ENCODE data around the gene SNCAIP.
A peak's percentile ranks its signal among the peaks of the same experiment; 100 is the strongest.
"Not testable (repeated sequence)": the region's sequence is repeated elsewhere in the genome, so short reads cannot be mapped to it uniquely, and the experiment has no call there.

SNCAIP gene

DNA sequence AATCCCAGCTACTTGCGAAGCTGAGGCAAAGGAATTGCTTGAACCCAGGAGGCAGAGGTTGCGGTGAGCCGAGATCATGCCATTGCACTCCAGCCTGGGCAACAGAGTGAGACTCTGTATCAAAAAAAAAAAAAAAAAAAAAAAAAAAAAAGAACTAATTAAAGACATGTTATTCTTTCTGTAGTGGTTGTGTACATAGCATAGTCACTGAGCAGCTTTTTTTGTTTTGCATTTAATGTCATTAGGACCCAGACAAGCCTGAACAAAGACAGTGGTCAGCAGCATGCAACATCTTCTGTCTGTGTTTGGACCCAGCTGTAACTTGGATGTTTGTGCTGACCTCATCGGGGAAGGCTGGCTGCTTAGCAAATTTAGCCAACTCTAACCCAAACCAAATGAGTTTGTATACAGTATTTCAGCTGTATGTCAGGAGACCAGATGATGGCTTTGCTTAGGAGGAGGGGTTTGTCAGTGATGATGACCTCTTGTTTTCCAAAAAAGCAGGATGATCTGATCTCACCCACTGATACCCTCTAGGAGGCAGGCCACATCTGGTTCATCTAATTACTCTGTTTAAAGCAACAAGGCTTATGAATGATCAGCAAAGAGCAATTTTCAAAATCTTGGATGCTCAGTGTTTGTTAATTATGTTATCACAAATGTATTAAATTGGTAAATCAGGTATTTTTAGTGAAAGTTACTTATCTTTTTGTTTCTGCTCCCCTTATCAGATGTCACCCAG, 39.5 kb downstream of the SNCAIP start:
- FAIRE-seq (no peak), DNase-seq (ENCODE audit: insufficient read length, low spot score) (no peak)
- TF ChIP-seq POU2F2 (IDR thresholded peaks at IDR 0.05; ENCODE audit: low read depth, low read length) (no peak), PAX5 (IDR thresholded peaks at IDR 0.05; ENCODE audit: insufficient read depth, low read length, severe bottlenecking) (no peak), TAF1 (IDR thresholded peaks at IDR 0.05; ENCODE audit: low read depth, low read length) (no peak), POLR2AphosphoS5 (IDR thresholded peaks at IDR 0.05; ENCODE audit: low read depth, low read length) (no peak), POLR2A (IDR thresholded peaks at IDR 0.05; ENCODE audit: low read depth, low read length) (no peak), SPI1 (IDR thresholded peaks at IDR 0.05; ENCODE audit: low read depth, low read length) (no peak)

DNA sequence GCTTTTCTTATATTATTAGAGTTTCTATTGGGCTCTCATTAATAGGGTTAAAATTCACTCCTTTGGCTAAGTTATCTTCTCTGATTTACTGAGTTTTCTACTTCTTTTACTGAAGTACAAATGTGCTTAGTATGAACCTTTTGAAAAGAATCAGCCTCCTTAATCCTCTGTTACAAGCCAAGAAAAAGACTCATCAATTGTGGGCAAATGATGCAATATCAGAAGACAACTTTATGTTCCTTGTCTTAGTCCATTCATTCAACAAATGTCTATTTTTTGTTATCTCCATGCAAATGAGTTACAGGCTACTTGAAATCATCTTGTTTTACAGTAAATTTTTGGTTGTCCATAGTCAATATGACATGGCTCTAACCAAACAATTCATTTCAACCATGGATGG, 40.3 kb downstream of the SNCAIP start:
- DNase-seq (ENCODE audit: insufficient read length, low spot score) (no peak), FAIRE-seq (no peak)
- TF ChIP-seq POLR2A (IDR thresholded peaks at IDR 0.05; ENCODE audit: low read depth, low read length) = no peak
- TF ChIP-seq POU2F2 (IDR thresholded peaks at IDR 0.05; ENCODE audit: low read depth, low read length) = no peak
- no peak for TF ChIP-seq POLR2AphosphoS5 (IDR thresholded peaks at IDR 0.05; ENCODE audit: low read depth, low read length)
- TF ChIP-seq PAX5 (IDR thresholded peaks at IDR 0.05; ENCODE audit: insufficient read depth, low read length, severe bottlenecking) = no peak
- TF ChIP-seq SPI1 (IDR thresholded peaks at IDR 0.05; ENCODE audit: low read depth, low read length) = no peak
- no peak for TF ChIP-seq TAF1 (IDR thresholded peaks at IDR 0.05; ENCODE audit: low read depth, low read length)

GRCh38 chr5:122353361-122353760, 41.3 kb downstream of the SNCAIP start:
- not testable (repeated sequence) for DNase-seq (ENCODE audit: insufficient read length, low spot score); FAIRE-seq

DNA sequence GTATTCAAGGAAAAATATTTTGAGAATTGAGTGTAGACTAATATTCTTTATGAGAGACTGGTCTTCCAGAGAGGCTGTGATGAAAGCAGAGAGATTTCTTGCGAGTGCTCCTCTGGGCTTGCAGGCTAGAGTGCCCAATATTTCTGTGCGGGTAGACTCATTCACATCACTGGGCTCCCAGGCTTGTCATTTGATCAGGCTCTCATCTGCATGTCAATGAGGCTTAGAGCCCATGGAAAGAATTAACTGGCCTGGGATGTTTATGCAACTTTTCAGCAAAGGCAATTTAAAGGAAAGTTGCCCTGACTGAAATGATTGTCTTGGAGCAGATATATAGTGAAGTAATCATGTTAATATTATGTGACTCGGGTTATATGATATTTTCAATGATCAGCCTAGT, 42.3 kb downstream of the SNCAIP start:
- TF ChIP-seq SPI1 (IDR thresholded peaks at IDR 0.05; ENCODE audit: low read depth, low read length) = no peak
- no peak for TF ChIP-seq POLR2A (IDR thresholded peaks at IDR 0.05; ENCODE audit: low read depth, low read length)
- TF ChIP-seq POU2F2 (IDR thresholded peaks at IDR 0.05; ENCODE audit: low read depth, low read length) = no peak
- TF ChIP-seq TAF1 (IDR thresholded peaks at IDR 0.05; ENCODE audit: low read depth, low read length) = no peak
- no peak for TF ChIP-seq POLR2AphosphoS5 (IDR thresholded peaks at IDR 0.05; ENCODE audit: low read depth, low read length)
- TF ChIP-seq PAX5 (IDR thresholded peaks at IDR 0.05; ENCODE audit: insufficient read depth, low read length, severe bottlenecking) = no peak
- no peak for FAIRE-seq
- DNase-seq (ENCODE audit: insufficient read length, low spot score) = no peak

DNA sequence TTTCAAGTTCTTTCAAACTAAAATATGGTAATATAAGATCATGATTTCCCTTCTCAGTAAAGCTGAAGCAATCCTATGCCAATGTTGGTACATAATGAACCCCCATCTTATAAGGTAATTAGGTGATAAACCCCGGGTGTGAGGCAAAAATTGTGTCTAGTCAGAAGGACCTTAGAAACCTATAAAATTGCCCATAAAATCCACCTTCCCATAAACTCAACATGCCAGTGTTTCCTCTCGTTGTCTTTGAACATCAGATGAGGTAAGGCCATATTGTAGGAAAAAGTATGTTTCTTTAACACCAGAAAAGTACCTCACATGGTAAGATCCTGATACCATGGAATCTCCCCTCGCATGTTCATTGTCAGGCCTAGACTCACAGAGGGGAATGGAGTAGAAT, 43.3 kb downstream of the SNCAIP start:
- no peak for DNase-seq (ENCODE audit: insufficient read length, low spot score)
- TF ChIP-seq POLR2AphosphoS5 (IDR thresholded peaks at IDR 0.05; ENCODE audit: low read depth, low read length) = no peak
- no peak for TF ChIP-seq PAX5 (IDR thresholded peaks at IDR 0.05; ENCODE audit: insufficient read depth, low read length, severe bottlenecking)
- TF ChIP-seq SPI1 (IDR thresholded peaks at IDR 0.05; ENCODE audit: low read depth, low read length) = no peak
- no peak for TF ChIP-seq TAF1 (IDR thresholded peaks at IDR 0.05; ENCODE audit: low read depth, low read length)
- no peak for TF ChIP-seq POU2F2 (IDR thresholded peaks at IDR 0.05; ENCODE audit: low read depth, low read length)
- TF ChIP-seq POLR2A (IDR thresholded peaks at IDR 0.05; ENCODE audit: low read depth, low read length) = no peak
- no peak for FAIRE-seq

GRCh38 chr5:122356855-122357254, 44.8 kb downstream of the SNCAIP start:
- FAIRE-seq (no peak), DNase-seq (ENCODE audit: insufficient read length, low spot score) (no peak)
- TF ChIP-seq POLR2A (IDR thresholded peaks at IDR 0.05; ENCODE audit: low read depth, low read length) = no peak
- no peak for TF ChIP-seq POU2F2 (IDR thresholded peaks at IDR 0.05; ENCODE audit: low read depth, low read length)
- no peak for TF ChIP-seq SPI1 (IDR thresholded peaks at IDR 0.05; ENCODE audit: low read depth, low read length)
- TF ChIP-seq PAX5 (IDR thresholded peaks at IDR 0.05; ENCODE audit: insufficient read depth, low read length, severe bottlenecking) = no peak
- TF ChIP-seq POLR2AphosphoS5 (IDR thresholded peaks at IDR 0.05; ENCODE audit: low read depth, low read length) = no peak
- no peak for TF ChIP-seq TAF1 (IDR thresholded peaks at IDR 0.05; ENCODE audit: low read depth, low read length)

- FAIRE-seq (peak; percentile 33), DNase-seq (ENCODE audit: insufficient read length, low spot score) (no peak)
- TF ChIP-seq TAF1 (IDR thresholded peaks at IDR 0.05; ENCODE audit: low read depth, low read length) (no peak), POLR2AphosphoS5 (IDR thresholded peaks at IDR 0.05; ENCODE audit: low read depth, low read length) (no peak), POU2F2 (IDR thresholded peaks at IDR 0.05; ENCODE audit: low read depth, low read length) (no peak), PAX5 (IDR thresholded peaks at IDR 0.05; ENCODE audit: insufficient read depth, low read length, severe bottlenecking) (no peak), SPI1 (IDR thresholded peaks at IDR 0.05; ENCODE audit: low read depth, low read length) (no peak), POLR2A (IDR thresholded peaks at IDR 0.05; ENCODE audit: low read depth, low read length) (no peak)
Measured at GRCh38 chr5:122358372-122358979, 46.4 kb downstream of the SNCAIP start.

DNA sequence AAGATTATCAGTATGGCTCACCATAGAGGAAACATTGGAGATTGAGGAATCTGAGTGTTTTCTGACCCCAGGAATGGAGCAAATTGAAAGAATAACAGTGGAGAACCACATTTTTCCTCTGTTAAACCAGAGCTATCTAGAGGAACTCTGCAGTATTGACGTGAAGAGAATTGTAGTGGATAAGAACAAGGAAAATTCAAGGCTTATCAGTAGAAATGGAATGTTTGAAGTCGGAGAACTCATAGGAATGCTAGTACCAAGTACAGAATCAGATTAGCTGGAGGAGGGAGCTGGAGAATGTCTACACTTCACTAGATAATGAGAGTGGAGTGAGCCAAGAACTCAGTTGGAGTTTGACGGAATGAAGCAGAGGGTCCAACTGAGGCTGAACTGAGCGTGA, 50.3 kb downstream of the SNCAIP start:
- TF ChIP-seq SPI1 (IDR thresholded peaks at IDR 0.05; ENCODE audit: low read depth, low read length) (no peak), TAF1 (IDR thresholded peaks at IDR 0.05; ENCODE audit: low read depth, low read length) (no peak), PAX5 (IDR thresholded peaks at IDR 0.05; ENCODE audit: insufficient read depth, low read length, severe bottlenecking) (no peak), POLR2AphosphoS5 (IDR thresholded peaks at IDR 0.05; ENCODE audit: low read depth, low read length) (no peak), POU2F2 (IDR thresholded peaks at IDR 0.05; ENCODE audit: low read depth, low read length) (no peak), POLR2A (IDR thresholded peaks at IDR 0.05; ENCODE audit: low read depth, low read length) (no peak)
- no peak for FAIRE-seq
- DNase-seq (ENCODE audit: insufficient read length, low spot score) = no peak

DNA sequence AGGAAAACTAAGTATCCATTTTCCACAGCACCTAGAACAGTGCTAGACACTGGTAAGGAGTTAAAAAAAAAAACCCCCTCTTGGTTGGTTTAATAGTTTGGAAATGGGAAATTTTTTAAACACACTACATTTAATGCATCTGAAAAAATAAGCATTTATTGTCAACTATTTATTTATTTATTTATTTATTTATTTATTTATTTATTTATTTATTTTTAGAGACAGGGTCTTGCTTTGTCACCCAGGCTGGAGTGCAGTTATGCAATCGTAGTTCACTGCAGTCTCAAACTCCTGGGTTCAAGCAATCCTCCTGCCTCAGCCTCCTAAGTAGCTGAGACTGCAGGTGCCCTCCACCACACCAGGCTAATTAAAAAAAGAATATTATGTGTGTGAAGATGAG, 51.6 kb downstream of the SNCAIP start:
- FAIRE-seq = no peak

More for the DNA sequence above, 51.6 kb downstream of the SNCAIP start:
- no peak for DNase-seq (ENCODE audit: insufficient read length, low spot score)
- TF ChIP-seq POU2F2 (IDR thresholded peaks at IDR 0.05; ENCODE audit: low read depth, low read length) (no peak), PAX5 (IDR thresholded peaks at IDR 0.05; ENCODE audit: insufficient read depth, low read length, severe bottlenecking) (no peak), POLR2AphosphoS5 (IDR thresholded peaks at IDR 0.05; ENCODE audit: low read depth, low read length) (no peak), SPI1 (IDR thresholded peaks at IDR 0.05; ENCODE audit: low read depth, low read length) (no peak), POLR2A (IDR thresholded peaks at IDR 0.05; ENCODE audit: low read depth, low read length) (no peak), TAF1 (IDR thresholded peaks at IDR 0.05; ENCODE audit: low read depth, low read length) (no peak)
